Measurements from ENCODE around the gene SAMMSON.

- TF ChIP-seq, protein P1, sequence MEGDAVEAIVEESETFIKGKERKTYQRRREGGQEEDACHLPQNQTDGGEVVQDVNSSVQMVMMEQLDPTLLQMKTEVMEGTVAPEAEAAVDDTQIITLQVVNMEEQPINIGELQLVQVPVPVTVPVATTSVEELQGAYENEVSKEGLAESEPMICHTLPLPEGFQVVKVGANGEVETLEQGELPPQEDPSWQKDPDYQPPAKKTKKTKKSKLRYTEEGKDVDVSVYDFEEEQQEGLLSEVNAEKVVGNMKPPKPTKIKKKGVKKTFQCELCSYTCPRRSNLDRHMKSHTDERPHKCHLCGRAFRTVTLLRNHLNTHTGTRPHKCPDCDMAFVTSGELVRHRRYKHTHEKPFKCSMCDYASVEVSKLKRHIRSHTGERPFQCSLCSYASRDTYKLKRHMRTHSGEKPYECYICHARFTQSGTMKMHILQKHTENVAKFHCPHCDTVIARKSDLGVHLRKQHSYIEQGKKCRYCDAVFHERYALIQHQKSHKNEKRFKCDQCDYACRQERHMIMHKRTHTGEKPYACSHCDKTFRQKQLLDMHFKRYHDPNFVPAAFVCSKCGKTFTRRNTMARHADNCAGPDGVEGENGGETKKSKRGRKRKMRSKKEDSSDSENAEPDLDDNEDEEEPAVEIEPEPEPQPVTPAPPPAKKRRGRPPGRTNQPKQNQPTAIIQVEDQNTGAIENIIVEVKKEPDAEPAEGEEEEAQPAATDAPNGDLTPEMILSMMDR (conservative IDR thresholded peaks at IDR 0.05; ENCODE audit: low read depth in 2 of 2) = no peak
- no peak for TF ChIP-seq EZH2 (IDR thresholded peaks at IDR 0.05; ENCODE audit: low read depth, unreplicated experiment)
- no peak for TF ChIP-seq ETS1 (IDR thresholded peaks at IDR 0.05)
- TF ChIP-seq CREB1 (CRISPR knock-in tag; IDR thresholded peaks at IDR 0.05; ENCODE audit: low read depth) = no peak
- no peak for TF ChIP-seq POLR2AphosphoS5 (IDR thresholded peaks at IDR 0.05; ENCODE audit: low read depth)
- TF ChIP-seq EZH2phosphoT487 (IDR thresholded peaks at IDR 0.05; ENCODE audit: unreplicated experiment) = no peak
Measured at GRCh38 chr3:70071138-70071537, 71.6 kb downstream of the SAMMSON start.

Measured in GM23338 (cell line).